Measurements from ENCODE around the gene ARNT2. TPM values are rescaled to one million over a fixed set of nuclear protein-coding genes. Genes with fewer than 3 reads are reported as not detected.

ARNT2 gene
- total RNA-seq, 1 donor from 2014 or later = not detected

DNA sequence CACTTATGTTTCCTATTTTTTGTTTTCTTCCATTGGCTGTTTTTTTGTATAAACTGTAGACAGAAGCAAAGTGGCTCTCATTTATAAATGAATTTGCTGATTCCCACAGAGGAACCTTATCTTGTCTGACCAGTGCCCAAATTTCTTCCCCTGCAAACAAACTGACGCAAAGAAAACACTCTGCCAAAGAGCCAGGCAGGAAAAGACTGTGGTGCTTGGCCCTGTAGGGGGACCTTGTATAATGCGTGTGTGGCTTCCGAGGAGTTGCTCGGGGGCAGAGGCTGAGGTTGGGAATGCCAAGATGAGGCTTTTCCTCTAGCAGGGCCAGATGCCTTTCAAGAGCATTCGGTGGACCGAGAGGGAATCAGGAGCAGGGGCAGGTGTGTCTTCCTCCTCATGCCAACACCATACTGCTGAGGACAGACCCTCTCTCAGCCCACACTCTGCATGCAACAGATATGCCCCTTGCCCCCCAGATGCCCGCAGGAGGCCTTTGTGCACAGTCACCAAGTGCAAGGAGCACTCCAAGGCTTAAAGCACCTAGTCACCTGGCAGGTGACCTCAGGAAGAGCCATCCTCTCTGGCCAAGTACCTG is 186.7 kb downstream of the ARNT2 start:
- intact Hi-C loops (cut with micrococcal nuclease) = no loop called here

DNA sequence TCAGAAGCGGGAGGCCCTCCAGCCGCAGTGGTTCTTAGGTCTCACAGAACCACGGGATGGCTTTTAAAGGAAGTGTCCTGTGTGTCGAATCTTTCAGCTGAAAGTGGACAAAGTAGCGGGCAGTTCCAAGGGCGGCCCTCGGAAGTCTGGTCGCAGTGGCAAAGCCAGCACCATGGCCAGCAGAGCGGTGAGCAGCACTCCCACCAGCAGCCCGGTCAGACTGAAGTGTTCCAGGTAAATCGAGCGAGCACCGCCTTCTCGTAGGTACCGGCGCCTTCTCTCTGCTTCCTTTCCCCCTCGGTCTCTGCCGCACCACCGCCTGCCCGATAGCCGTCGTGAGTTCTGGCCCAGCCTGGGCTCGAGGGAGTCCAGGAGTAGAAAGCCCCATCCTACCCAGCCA is 187.3 kb downstream of the ARNT2 start:
- intact Hi-C loops (cut with micrococcal nuclease) = no loop called here

- intact Hi-C loops (cut with micrococcal nuclease) = no loop called here
These were observed 188.0 kb downstream of the ARNT2 start for GRCh38 chr15:80591938-80592825.

DNA sequence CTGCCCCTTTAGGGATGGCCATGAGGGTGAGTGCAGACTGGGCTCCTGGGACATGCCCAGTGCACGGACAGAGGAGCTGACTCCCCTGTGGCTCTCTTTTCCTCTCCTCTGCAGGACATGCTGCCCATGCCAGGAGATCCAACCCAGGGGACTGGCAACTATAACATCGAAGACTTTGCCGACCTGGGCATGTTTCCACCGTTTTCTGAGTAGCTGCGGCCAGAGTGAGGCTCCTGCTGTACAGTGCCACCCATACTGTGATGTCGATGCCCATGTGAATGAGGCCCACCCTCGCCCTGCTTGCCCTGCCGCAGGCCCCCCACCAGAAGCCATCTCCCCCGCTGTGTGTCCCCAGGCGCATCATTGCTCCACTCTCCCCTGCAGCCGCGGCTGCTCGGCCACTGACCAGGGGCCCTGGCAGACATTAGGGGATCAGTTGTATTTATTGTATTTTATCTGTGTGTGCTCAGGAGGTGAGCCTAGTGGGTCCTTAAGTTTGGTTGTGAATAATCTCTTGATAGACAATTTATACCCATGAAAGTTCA is 189.4 kb downstream of the ARNT2 start:
- intact Hi-C loops (cut with micrococcal nuclease) = no loop called here

GRCh38 chr15:80594091-80594889 is 190.1 kb downstream of the ARNT2 start:
- intact Hi-C loops (cut with micrococcal nuclease) = no loop called here

DNA sequence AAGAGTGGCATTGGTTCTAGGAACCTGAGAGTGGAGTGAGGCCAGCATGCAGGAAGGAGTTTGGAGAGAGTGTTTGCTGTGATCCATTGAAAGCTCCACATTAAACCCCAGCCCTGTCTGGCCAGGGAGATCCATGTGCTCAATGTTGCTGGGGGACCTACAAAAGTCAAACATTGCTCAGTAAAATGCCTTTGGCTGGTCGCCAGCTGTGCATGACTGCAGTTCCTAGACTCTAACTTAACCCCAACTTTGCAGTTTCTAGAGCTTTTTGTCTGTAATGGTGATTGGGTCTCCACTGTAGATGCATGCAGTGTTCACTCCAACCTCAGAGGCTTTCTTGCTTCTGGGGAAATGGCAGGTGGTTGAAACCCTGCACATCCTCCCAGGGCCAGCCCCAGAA is 191.2 kb downstream of the ARNT2 start:
- intact Hi-C loops (cut with micrococcal nuclease) = no loop called here

- intact Hi-C loops (cut with micrococcal nuclease) = no loop called here
These were observed 192.4 kb downstream of the ARNT2 start for GRCh38 chr15:80596521-80596976.

DNA sequence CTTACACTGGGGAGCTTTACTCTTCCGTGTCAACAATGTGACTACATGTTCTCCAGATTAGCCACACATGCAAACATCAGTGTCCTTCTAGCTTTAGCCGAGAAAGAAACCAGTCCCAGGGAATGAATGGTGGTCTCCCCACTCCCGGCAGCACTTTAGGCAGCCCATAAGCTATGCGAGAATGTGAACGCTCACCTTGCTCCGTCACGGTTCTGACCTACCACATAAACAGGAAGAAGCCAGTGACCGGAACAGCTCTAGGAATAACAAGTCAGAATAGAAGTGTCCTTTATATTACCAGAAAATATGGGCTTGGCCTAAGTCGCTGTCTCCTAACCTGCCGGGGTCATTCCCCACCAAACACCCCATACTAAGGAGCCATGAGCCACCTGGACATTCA is 192.9 kb downstream of the ARNT2 start:
- intact Hi-C loops (cut with micrococcal nuclease) = no loop called here

DNA sequence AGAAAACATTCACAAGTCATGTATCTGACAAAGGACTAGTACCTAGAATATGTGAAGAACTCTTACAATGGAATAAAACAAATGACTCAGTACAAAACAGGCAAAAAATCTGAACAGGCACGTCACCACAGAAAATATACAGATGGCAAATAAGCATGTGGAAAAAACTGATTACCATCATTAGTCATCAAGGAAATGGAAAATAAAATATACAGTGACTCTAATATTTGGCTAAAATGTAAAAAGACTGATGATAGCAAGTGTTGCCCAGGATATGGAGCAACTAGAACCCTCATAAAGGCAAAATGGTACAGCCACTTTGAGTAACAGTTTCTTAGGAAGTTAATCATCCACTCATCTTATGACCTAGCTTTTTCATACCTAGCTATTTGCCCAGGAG is 195.2 kb downstream of the ARNT2 start:
- intact Hi-C loops (cut with micrococcal nuclease) = no loop called here

GRCh38 chr15:80600626-80601025 is 196.4 kb downstream of the ARNT2 start:
- intact Hi-C loops (cut with micrococcal nuclease) = no loop called here

DNA sequence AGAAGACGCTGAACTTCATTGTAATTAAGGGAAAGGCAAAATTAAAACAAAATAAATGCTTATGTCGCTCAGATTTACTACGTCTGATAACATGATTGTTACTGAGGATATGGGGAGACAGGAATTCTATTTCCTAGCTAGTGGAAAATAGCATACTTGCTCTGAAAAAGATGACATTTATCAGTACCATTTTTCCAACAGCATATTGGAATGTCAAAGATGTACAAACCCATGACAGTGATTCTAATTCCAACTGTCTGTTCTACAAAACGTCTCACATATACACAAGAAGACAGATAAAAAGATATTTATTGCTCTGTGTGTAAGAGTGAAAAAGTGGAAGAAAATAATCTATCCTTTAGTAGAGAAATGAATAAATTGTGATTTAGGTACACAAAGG is 197.1 kb downstream of the ARNT2 start:
- intact Hi-C loops (cut with micrococcal nuclease) = no loop called here

GRCh38 chr15:80604583-80605575 is 200.7 kb downstream of the ARNT2 start:
- intact Hi-C loops (cut with micrococcal nuclease) = no loop called here

GRCh38 chr15:80605591-80606150 is 201.5 kb downstream of the ARNT2 start:
- intact Hi-C loops (cut with micrococcal nuclease) = no loop called here

DNA sequence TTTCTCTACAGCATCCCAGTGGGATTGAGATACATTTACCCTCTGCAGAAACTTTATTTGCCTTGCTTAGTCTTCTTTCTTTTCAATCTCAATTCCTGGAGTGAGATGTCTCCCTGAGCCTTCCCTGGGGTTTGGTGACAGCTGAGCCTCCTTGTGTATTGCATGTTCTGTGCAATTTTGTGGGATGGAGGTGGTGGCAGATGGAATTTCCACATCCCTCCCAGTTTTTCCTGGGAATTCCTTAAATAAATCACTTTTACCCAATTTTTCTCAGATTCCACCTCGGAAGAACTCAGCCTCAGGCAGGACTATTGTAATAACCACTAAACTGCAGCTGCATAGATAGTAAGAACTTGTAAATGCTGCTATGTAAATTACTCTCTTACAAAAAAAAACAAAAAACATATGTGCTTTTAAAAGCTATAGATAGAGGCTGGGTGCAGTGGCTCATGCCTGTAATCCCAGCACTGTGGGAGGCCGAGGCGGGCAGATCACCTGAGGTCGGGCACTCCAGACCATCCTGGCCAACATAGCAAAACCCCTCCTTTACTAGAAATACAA is 202.4 kb downstream of the ARNT2 start:
- intact Hi-C loops (cut with micrococcal nuclease) = no loop called here

DNA sequence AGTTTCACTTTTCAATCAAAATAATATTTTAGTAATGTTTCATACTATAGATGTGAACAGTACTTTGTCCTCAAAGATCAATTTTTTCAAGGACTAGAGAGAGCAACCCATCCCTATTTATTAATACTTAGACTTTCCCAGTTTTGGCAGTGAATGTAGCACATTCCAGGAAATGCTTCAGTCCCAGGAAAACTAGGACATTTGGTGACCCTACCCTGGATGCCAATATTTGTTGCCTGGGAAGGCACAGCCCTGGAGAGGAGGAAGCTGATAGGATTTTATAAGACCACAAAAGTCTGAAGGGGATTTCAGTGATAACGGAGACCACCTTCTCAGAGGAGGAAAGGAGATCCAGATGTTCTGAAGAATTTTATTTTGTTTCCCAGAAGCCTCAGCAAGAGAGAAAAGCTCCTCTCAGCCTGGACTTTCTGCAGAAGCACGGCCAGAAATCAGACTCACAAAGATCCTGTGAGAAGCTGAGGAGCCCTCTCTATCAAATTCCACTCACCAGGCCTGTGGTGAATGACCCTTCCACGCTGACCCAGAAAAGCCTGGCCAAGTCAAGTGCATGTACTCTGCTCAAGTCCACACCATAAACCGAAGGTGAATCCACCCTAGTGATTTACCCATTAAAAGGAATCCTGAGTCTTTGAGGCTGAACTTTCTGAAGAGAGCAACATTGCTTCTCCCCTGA is 203.3 kb downstream of the ARNT2 start:
- intact Hi-C loops (cut with micrococcal nuclease) = no loop called here

DNA sequence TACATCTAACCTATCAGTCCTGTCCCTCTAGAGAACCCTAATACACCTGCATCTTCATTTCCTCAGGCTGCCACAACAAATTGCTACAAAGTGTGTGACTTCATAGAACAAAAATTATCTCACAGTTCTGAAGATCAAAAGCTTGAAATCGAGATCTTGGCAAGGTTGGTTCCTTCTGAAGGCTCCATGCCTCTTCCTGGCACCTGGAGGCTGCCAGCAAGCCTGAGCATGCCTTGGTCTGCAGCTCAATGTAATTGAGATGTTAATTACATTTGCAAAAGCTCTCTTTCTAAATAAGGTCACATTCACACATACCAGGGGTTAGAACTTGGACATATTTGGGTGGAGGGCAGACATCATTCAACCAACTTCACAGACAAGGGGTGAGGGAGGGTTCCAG is 204.5 kb downstream of the ARNT2 start:
- intact Hi-C loops (cut with micrococcal nuclease) = no loop called here

DNA sequence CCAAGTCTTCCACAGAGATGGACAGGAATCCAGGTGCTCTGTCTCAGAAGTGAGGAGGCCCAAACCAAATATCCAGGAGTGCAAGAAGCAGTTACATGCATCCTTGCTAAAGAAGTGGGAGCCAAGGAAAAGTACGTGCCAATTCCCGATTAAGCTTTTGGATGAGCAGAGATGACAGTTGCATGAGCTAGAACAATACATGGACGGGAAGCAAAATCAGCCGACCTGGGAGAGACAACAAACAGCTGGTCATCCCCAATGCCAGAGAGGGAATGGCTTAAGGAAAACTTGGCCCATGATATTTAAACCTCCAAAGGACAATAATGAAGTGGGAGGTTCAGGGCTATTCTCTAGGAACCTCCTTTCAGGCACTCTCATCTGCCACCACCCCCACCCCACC is 204.9 kb downstream of the ARNT2 start:
- intact Hi-C loops (cut with micrococcal nuclease) = no loop called here

DNA sequence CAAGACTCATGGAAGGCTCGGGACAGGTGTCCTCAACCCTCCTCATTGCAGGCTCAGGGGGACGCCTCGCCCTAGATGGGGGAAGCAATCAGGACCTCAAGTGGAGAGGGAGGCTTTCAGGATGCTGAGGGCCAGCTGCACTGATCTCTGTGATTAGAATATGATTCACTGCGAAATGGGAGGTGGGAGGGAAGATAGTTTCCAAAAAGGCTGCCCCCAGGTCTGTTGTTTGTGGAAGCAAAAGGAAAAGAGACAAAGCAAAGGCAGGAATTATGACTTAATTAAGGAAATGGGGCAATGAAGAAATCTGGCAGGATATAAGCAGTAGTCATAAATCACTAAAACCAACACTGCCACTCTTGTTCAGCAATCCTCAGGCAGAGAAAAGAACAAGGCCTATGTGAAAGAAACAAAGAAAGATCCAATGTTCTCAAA is 205.3 kb downstream of the ARNT2 start:
- intact Hi-C loops (cut with micrococcal nuclease) = no loop called here

DNA sequence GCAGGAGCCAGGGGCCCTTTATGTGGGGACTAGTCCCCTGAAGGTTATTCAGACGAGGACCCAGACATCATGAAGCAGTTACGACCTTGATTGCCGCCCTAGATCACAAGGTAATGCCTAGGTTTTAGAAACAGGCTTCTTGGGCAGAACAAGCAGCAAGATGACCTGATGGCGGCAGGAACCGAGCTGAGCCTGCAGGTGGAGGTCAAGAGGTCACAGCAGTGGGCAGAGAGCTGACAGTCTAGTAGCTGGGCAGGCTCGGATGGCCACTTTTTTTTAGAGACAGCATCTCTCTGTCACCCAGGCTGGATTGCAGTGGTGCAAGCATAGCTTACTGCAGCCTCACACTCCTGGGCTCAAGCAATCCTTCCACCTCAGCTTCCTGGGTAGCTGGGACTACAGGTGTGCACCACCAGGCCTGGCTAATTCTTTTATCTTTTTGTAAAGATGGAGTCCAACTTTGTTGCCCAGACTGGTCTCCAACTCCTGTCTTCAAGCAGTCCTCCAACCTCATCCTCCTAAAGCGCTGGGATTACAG is 207.4 kb downstream of the ARNT2 start:
- intact Hi-C loops (cut with micrococcal nuclease) = no loop called here
